Epithelial cell of esophagus (primary cell): ENCODE measurements around the gene FARS2.

Source experiments
- DNase-seq: peaks from one replicate; pipeline ENCODE4 v3.0.0; 2010; ENCODE audit warnings: low read depth
- H3K4me3 ChIP-seq: 2 replicates; pipeline ENCODE4 v1.5.1; 2011; ENCODE audit warnings: mild to moderate bottlenecking, low read length, control low read depth
- CTCF ChIP-seq: IDR thresholded peaks from 2 replicates; pipeline ENCODE4 v1.5.1; 2011; ENCODE audit warnings: low read depth, mild to moderate bottlenecking, low read length, control low read depth, inconsistent platforms; ENCODE audit not compliant: insufficient read depth; ENCODE audit errors: missing control alignments

Gene FARS2

GRCh38 chr6:5744497-5744896 lies 483.2 kb downstream of the FARS2 start:
- no peak overlapping the region for H3K4me3 ChIP-seq
- TF ChIP-seq CTCF, result no peak
- no peak for DNase-seq

- DNase-seq, result no peak
- TF ChIP-seq CTCF, result no peak
- H3K4me3 ChIP-seq, result no peak overlapping the region
Observed at GRCh38 chr6:5745081-5745480, 483.8 kb downstream of the FARS2 start.

- peak; percentile 19 for DNase-seq
- H3K4me3 ChIP-seq, result no peak overlapping the region
- TF ChIP-seq CTCF, result peak; percentile 30
Observed at GRCh38 chr6:5746053-5746758, 484.9 kb downstream of the FARS2 start.

- DNase-seq, result no peak
- TF ChIP-seq CTCF, result no peak
- no peak overlapping the region for H3K4me3 ChIP-seq
Observed at GRCh38 chr6:5746759-5747130, 485.4 kb downstream of the FARS2 start.

- no peak for DNase-seq
- no peak overlapping the region for H3K4me3 ChIP-seq
- TF ChIP-seq CTCF, result no peak
Observed at GRCh38 chr6:5747379-5747778, 486.1 kb downstream of the FARS2 start.

GRCh38 chr6:5749016-5749650 lies 487.8 kb downstream of the FARS2 start:
- TF ChIP-seq CTCF, result no peak
- no peak for DNase-seq
- H3K4me3 ChIP-seq, result no peak overlapping the region
